Measurements from ENCODE around the gene PHLDB1. TPM values are rescaled to one million over a fixed set of nuclear protein-coding genes. Genes with fewer than 3 reads are reported as not detected.

PHLDB1 gene
- total RNA-seq, 1 donor from 2014 or later = 164 TPM

- TF ChIP-seq CTCF (IDR thresholded peaks at IDR 0.05) = no peak
- no peak for DNase-seq (ENCODE audit: low spot score)
- no peaks in the 10 kb centered on the region for H3K4me1 Mint-ChIP-seq (ENCODE audit: low read depth)
- H3K36me3 Mint-ChIP-seq (ENCODE audit: low read depth) = no peaks in the 10 kb centered on the region
- no peaks in the 10 kb centered on the region for H3K9me3 Mint-ChIP-seq (ENCODE audit: low read depth)
- no peak overlapping the region for H3K27ac Mint-ChIP-seq (ENCODE audit: unreplicated experiment)
- peaks cover 9% of the 10 kb centered on the region for H3K27me3 Mint-ChIP-seq (ENCODE audit: low read depth)
- H3K4me3 Mint-ChIP-seq (ENCODE audit: unreplicated experiment) = no peak overlapping the region
Observed at GRCh38 chr11:118706546-118706825, 99.1 kb downstream of the PHLDB1 start.

Small RNA genes lying within 50 kb of the gene (microRNA-seq; reads per million reads assigned to microRNA genes)
- gene MIR6716 (ENCODE audit: borderline number of aligned reads) = not detected

Other genes starting within 250 kb of the PHLDB1 start
- gene UBE4A, start 248.0 kb upstream of the PHLDB1 start, total RNA-seq = 39.7 to 44.2 TPM (median 39.7 TPM) in 3 replicates
- gene ATP5MG, start 206.0 kb upstream of the PHLDB1 start, total RNA-seq = 107 to 138 TPM (median 135 TPM) in 3 replicates
- gene KMT2A, start 171.1 kb upstream of the PHLDB1 start, total RNA-seq = 40.3 to 57.6 TPM (median 42.9 TPM) in 3 replicates
- 0.27 to 1.4 TPM in 2 of 3 replicates, not detected in the other for gene TTC36, start 80.1 kb upstream of the PHLDB1 start, total RNA-seq
- 23.3 to 27.1 TPM (median 26.3 TPM) in 3 replicates for gene TMEM25, start 76.4 kb upstream of the PHLDB1 start, total RNA-seq
- 16.2 to 22.7 TPM (median 16.6 TPM) in 3 replicates for gene IFT46, start 41.7 kb upstream of the PHLDB1 start, total RNA-seq
- 233 to 265 TPM (median 240 TPM) in 3 replicates for gene ARCN1, start 35.2 kb upstream of the PHLDB1 start, total RNA-seq
- gene TREH, start 72.0 kb downstream of the PHLDB1 start, total RNA-seq = not detected in 3 replicates
- gene DDX6, start 183.5 kb downstream of the PHLDB1 start, total RNA-seq = 135 to 156 TPM (median 136 TPM) in 3 replicates